GM12872 (cell line): ENCODE results near the gene PPFIBP2.

ENCODE experiments used
- CTCF ChIP-seq: IDR thresholded peaks from 3 replicates; pipeline ENCODE4 v1.5.1; 2011; ENCODE audit warnings: low read depth, mild to moderate bottlenecking, low read length, moderate library complexity; ENCODE audit not compliant: insufficient read depth

The PPFIBP2 gene

GRCh38 chr11:7490054-7490453 is 23.7 kb upstream of the PPFIBP2 start:
- TF ChIP-seq CTCF = no peak

GRCh38 chr11:7490535-7490934 is 23.3 kb upstream of the PPFIBP2 start:
- no peak for TF ChIP-seq CTCF

- no peak for TF ChIP-seq CTCF
These were observed 21.5 kb upstream of the PPFIBP2 start for GRCh38 chr11:7492253-7492652.

GRCh38 chr11:7493670-7494069 is 20.1 kb upstream of the PPFIBP2 start:
- no peak for TF ChIP-seq CTCF

- TF ChIP-seq CTCF = no peak
These were observed 19.6 kb upstream of the PPFIBP2 start for GRCh38 chr11:7494086-7494745.

GRCh38 chr11:7495882-7496551 is 17.8 kb upstream of the PPFIBP2 start:
- no peak for TF ChIP-seq CTCF

GRCh38 chr11:7498193-7498592 is 15.6 kb upstream of the PPFIBP2 start:
- TF ChIP-seq CTCF = no peak
